Caco-2 (cell line): ENCODE results near the gene SUV39H1. TPM values are rescaled to one million over a fixed set of nuclear protein-coding genes. Genes with fewer than 3 reads are reported as not detected.
A peak's percentile ranks its signal among the peaks of the same experiment; 100 is the strongest.
"Not testable (repeated sequence)": the region's sequence is repeated elsewhere in the genome, so short reads cannot be mapped to it uniquely, and the experiment has no call there.

Experiments
- BruUV-seq: library from RNA; stranded (reverse); fragments of 400-500 nt; replicated peaks from 2 replicates; lab custom pipeline; 2021; lab: Mats Ljungman, UMichigan
- CTCF ChIA-PET: fragments of 300-600 bp; sonication (Branson Sonifier 250); formaldehyde crosslinking; loops from one replicate; lab custom pipeline; 2022; ENCODE audit warnings: antibody characterized with exemption; lab: Charles Lee
- POLR2A ChIA-PET: fragments of 300-600 bp; sonication (Branson Sonifier 250); formaldehyde crosslinking; loops from one replicate; lab custom pipeline; 2022; ENCODE audit warnings: antibody characterized with exemption; lab: Charles Lee
- DNase-seq, 2 experiments: peaks; one replicate each; pipeline versions ENCODE4 v3.0.0 to v3.0.0-alpha.2; 2020 to 2022
- H3K27me3 ChIP-seq: replicated peaks from 2 replicates; pipeline ENCODE4 v1.6.0; 2011; ENCODE audit warnings: low read length; ENCODE audit not compliant: control insufficient read depth, insufficient read depth
- H3K36me3 ChIP-seq: 2 replicates; pipeline ENCODE4 v1.5.1; 2011; ENCODE audit warnings: low read length; ENCODE audit not compliant: control insufficient read depth, insufficient read depth
- H3K4me1 ChIP-seq: fragments of 250-450 bp; sonication (Bioruptor Pico); 2 replicates; pipeline ENCODE4 v1.5.1; 2020; ENCODE audit warnings: mild to moderate bottlenecking
- H3K4me3 ChIP-seq: 2 replicates; pipeline ENCODE4 v1.5.1; 2011; ENCODE audit warnings: low read depth, mild to moderate bottlenecking, control low read depth, low read length
- H3K9me3 ChIP-seq: fragments of 250-450 bp; sonication (Bioruptor Pico); 2 replicates; pipeline ENCODE4 v1.5.1; 2020; ENCODE audit warnings: mild to moderate bottlenecking, moderate library complexity
- H3K27ac Mint-ChIP-seq: one replicate; pipeline ENCODE4 v1.8.0; 2022; ENCODE audit warnings: mixed read lengths; ENCODE audit not compliant: unreplicated experiment
- H3K27me3 Mint-ChIP-seq: one replicate; pipeline ENCODE4 v1.8.0; 2022; ENCODE audit warnings: mixed read lengths; ENCODE audit not compliant: insufficient read depth, unreplicated experiment
- H3K36me3 Mint-ChIP-seq: one replicate; pipeline ENCODE4 v1.8.0; 2022; ENCODE audit warnings: mild to moderate bottlenecking, mixed read lengths; ENCODE audit not compliant: insufficient read depth, unreplicated experiment
- H3K4me1 Mint-ChIP-seq: one replicate; pipeline ENCODE4 v1.8.0; 2022; ENCODE audit warnings: low read depth, mixed read lengths; ENCODE audit not compliant: unreplicated experiment
- H3K4me3 Mint-ChIP-seq: one replicate; pipeline ENCODE4 v1.8.0; 2022; ENCODE audit warnings: mild to moderate bottlenecking, moderate library complexity, mixed read lengths; ENCODE audit not compliant: unreplicated experiment
- H3K9me3 Mint-ChIP-seq: one replicate; pipeline ENCODE4 v1.8.0; 2022; ENCODE audit warnings: mixed read lengths; ENCODE audit not compliant: unreplicated experiment
- CTCF ChIP-seq, 2 experiments: fragments of 200-600 bp in 1 of 2; IDR thresholded peaks; 1 replicate in 1 of 2; 2 replicates in 1 of 2; pipeline versions ENCODE4 v1.5.1 to v1.8.0; 2011 to 2022; ENCODE audit warnings: antibody characterized with exemption in 1 of 2, control low read depth in 1 of 2, inconsistent platforms in 1 of 2, low read depth in 1 of 2, low read length in 1 of 2, mild to moderate bottlenecking in 1 of 2, moderate library complexity in 1 of 2; ENCODE audit not compliant: insufficient read depth in 1 of 2, severe bottlenecking in 1 of 2, unreplicated experiment in 1 of 2
- intact Hi-C: fragments of 100-400 bp; cut with micrococcal nuclease; formaldehyde crosslinking; loops from one replicate; pipeline ENCODE4 v1.10.0; 2022; ENCODE audit not compliant: unreplicated experiment
- total RNA-seq: library from RNA; stranded (reverse); gene quantifications from 2 replicates; pipeline ENCODE4 v1.2.3, GENCODE V29; 2022

Gene SUV39H1
- total RNA-seq, 1 experiment from 2014 or later: 15.8 TPM

DNA sequence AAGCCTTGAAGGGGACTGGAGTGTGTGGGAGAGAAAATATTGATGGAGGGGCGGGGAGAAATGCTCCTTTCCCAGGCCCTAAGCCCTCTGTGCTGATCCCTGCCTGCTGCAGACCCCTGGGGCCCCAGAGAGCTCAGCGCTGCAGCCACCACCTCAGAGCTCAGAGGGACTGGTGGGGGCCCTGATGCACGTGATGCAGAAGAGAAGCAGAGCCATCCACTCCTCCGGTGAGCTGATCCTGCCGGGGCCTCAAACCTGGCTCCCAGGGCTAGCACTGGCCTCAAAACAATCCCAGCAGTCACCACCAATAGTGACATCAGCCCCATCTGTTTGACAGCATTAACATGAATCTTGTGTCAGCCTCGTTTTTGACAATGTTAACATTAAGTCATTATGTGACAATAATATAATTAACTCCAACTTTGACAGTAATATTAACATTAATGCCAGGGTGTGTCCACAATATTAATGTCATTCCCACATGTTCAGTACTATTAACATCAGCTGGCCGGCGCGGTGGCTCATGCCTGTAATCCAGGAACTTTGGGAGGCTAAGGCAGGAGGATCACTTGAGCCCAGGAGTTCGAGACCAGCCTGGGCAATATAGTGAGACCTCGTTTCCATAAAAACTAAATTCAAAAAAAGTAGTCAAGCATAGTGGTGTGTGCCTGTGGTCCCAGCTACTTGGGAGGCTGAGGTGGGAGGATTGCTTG lies 7.2 kb upstream of the SUV39H1 start:
- TF ChIP-seq CTCF (IDR thresholded peaks at IDR 0.05; ENCODE audit: insufficient read depth in 1 of 2, low read depth in 1 of 2, low read length in 1 of 2, severe bottlenecking in 1 of 2, unreplicated experiment in 1 of 2): no peak
- CTCF ChIA-PET: no interaction called here

GRCh38 chrX:48691746-48692145 lies 4.8 kb upstream of the SUV39H1 start:
- POLR2A ChIA-PET, CTCF ChIA-PET, H3K9me3 ChIP-seq, H3K4me1 Mint-ChIP-seq, BruUV-seq, H3K36me3 ChIP-seq, H3K27me3 Mint-ChIP-seq, H3K9me3 Mint-ChIP-seq, H3K27me3 ChIP-seq, H3K4me3 Mint-ChIP-seq, H3K4me1 ChIP-seq, H3K27ac Mint-ChIP-seq, H3K4me3 ChIP-seq, DNase-seq, intact Hi-C loops: not testable (repeated sequence)
- H3K36me3 Mint-ChIP-seq: peaks cover 12% of the 10 kb centered on the region

More for the DNA sequence above, 7.2 kb upstream of the SUV39H1 start:
- POLR2A ChIA-PET: no interaction called here
- DNase-seq: no peak
- H3K4me1 Mint-ChIP-seq: no peaks in the 10 kb centered on the region
- no peaks in the 10 kb centered on the region for H3K9me3 Mint-ChIP-seq
- H3K4me3 ChIP-seq: no peak overlapping the region
- H3K27me3 ChIP-seq: no peaks in the 10 kb centered on the region
- no peaks in the 10 kb centered on the region for H3K4me1 ChIP-seq
- H3K36me3 ChIP-seq: no peaks in the 10 kb centered on the region
- BruUV-seq: no TSS peak
- H3K27me3 Mint-ChIP-seq: no peaks in the 10 kb centered on the region
- intact Hi-C loops: no loop called here
- H3K27ac Mint-ChIP-seq: no peak overlapping the region
- no peaks in the 10 kb centered on the region for H3K9me3 ChIP-seq
- no peaks in the 10 kb centered on the region for H3K36me3 Mint-ChIP-seq
- H3K4me3 Mint-ChIP-seq: no peak overlapping the region

DNA sequence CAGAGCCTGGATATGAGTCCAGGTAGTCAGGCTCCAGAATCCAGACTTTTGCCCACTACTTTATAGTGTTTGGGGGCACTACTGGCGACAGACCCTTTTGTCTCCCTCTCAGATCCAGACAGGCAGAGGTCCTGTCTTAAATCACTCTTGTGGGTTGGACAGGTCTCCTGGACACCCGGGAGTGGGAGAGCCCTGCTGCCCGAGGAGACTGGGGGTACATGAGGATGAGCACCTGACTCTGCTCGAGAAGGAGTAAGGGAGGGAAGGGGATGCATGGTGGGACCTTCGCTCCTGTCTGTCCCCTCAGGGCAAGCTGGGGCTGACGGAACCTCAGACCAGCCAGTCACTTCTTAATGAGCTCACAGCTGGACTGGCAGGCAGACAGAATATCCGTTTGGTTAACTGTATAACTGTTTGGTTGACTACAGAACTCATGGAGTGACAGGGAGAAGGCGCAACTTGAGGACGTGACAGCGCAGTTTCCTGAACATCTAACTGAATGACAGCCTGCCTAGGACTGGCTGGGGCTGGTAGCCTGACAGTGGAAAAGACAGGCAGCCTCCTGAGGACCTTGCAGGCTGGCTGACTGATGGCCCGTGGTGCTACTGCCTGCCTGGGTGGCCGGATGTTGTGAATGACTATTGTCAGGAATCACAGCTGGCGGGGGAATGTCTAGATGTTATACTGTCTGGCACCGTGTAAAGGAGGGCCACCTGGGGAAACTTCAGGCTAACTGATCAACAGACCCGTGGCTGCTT lies 1.6 kb upstream of the SUV39H1 start:
- TF ChIP-seq CTCF (IDR thresholded peaks at IDR 0.05; ENCODE audit: insufficient read depth in 1 of 2, low read depth in 1 of 2, low read length in 1 of 2, severe bottlenecking in 1 of 2, unreplicated experiment in 1 of 2): no peak
- Mint-ChIP-seq H3K4me3 (peak overlapping the region; percentile 85), H3K27me3 (no peaks in the 10 kb centered on the region), H3K36me3 (peaks cover 18% of the 10 kb centered on the region), H3K4me1 (peaks cover 7% of the 10 kb centered on the region), H3K27ac (no peak overlapping the region), H3K9me3 (no peaks in the 10 kb centered on the region)
- intact Hi-C loops: loop anchor here (5.0 kb wide), 1 partner anchor 107 kb away; the partner anchor contains the start of gene HDAC6
- ChIA-PET CTCF (interaction anchor here (0.6 to 1.7 kb wide), 2 partner anchors 47 to 119 kb away, joined by 3 to 5 read pairs; no protein-coding TSS in a partner anchor), POLR2A (interaction anchor here (1.9 kb wide), 1 partner anchor 19 kb away, joined by 16 read pairs; no protein-coding TSS in a partner anchor)
- Histone ChIP-seq H3K4me3 (peak overlapping the region; percentile 69; the same call in 1 of the 2 replicates), H3K36me3 (no peaks in the 10 kb centered on the region), H3K9me3 (no peaks in the 10 kb centered on the region), H3K4me1 (no peaks in the 10 kb centered on the region), H3K27me3 (no peaks in the 10 kb centered on the region)
- no peak for DNase-seq
- BruUV-seq: no TSS peak
